ENCODE data around the gene BRINP1.

- TF ChIP-seq CTCF (IDR thresholded peaks at IDR 0.05; ENCODE audit: extremely low read depth in 1 of 2, insufficient read depth in 1 of 2, low read depth in 1 of 2, low read length in 2 of 2) (no peak), EZH2 (IDR thresholded peaks at IDR 0.05; ENCODE audit: borderline replicate concordance, low read depth, low read length, severe bottlenecking) (no peak), POLR2A (IDR thresholded peaks at IDR 0.05; ENCODE audit: low read depth, low read length) (no peak), JUN (IDR thresholded peaks at IDR 0.05; ENCODE audit: borderline replicate concordance, insufficient read depth, insufficient read length, low read depth) (no peak), POLR2AphosphoS5 (IDR thresholded peaks at IDR 0.05; ENCODE audit: insufficient read depth, low read depth, low read length) (no peak)
Observed at GRCh38 chr9:119291554-119291953, 77.7 kb downstream of the BRINP1 start.

All from endothelial cell of umbilical vein (primary cell).